GM11168 (cell line): ENCODE results near the gene ZNF653.
"Not testable (repeated sequence)": the region's sequence is repeated elsewhere in the genome, so short reads cannot be mapped to it uniquely, and the experiment has no call there.

Experiments used
- in situ Hi-C: fragments of 300-500 bp; cut with MboI; formaldehyde crosslinking; loops from one replicate; pipeline ENCODE4 v1.12.0; 2022; ENCODE audit warnings: low sequenced_read_pairs; ENCODE audit not compliant: unreplicated experiment

The ZNF653 gene

DNA sequence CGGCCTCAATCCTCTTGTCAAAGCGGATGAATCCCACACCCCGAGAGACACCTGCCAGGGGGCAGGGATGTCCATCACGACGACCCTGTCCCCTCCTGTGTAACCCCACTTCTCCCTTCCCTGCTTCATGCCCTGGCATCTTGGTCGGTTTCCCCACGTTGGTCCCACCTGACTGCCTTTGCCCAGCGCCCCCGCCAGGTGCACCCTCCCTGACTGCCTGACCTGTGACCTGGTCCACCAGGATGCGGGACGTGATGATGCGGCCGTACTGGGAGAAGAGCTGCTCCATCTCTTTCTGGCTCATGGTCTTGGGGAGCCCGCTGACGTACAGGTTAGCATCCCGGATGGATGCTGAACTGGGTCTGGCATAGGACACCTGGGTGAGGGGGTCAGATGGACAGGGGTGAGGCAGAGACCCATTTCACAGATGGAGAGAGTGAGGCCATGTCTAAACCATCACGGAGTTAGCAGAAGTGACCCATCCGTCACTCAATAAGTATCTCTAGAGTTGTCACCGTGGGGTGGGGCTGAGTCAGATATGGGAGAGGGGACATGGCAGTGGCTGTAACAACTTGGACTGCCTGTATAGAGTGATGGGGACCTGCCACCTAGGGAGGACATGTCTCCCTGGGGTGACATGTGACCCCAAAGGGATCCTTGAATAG is 47.3 kb downstream of the ZNF653 start:
- in situ Hi-C loops = no loop called here

DNA sequence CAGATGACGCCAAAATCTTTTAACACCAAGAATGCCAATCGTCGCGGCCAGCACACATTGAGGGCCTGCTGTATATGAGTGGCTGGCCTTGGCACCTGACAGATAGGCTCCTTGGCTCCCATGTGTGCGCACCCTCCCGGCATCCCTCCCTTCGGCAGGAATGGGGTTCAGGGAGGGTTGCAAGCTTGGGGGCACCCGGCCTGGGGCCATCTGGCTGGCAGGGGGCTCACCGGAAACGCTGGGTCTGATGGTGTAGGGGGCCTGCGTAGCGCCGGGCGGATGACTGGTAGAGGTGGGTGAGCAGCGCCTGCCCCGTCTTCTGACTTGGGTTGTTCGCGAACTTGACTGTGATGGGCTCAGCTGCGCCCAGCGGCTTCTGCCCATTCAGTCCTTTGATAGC is 47.8 kb downstream of the ZNF653 start:
- in situ Hi-C loops = no loop called here

DNA sequence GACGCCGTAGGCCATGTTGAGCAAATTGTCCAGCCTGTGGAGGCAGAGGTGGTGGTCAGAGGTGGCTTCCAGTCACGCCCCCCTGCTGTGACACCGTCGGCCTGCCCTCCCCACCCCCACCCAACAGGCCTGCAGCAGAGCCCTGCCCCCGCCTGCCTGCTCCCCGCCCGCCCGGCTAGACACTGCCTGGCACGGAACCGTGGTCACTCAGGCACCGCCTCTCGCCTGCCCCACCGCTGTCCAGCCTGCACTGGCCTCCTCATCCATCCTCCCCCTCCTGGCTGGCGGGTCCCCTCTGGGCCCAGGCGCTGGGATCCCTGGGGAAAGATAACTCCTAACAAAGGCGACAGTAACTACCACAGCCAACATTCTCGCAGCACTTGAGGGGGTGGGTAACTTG is 48.5 kb downstream of the ZNF653 start:
- in situ Hi-C loops = no loop called here

DNA sequence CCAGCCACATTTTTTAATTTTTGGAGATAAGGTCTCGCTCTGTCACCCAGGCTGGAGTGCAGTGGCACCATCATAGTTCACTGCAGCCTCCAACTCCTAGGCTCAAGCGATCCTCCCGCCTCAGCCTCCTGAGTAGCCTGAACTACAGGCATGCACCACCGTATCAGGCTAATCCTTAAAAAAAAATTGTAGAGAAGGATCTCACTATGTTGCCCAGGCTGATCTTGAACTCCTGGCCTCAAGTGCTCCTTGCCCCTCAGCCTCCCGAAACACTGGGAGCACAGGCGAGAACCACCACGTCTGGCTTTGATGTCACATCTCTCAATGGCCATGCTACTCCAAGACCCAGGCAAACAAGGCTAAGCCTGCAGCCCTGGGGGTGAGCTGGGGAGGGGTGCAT is 49.0 kb downstream of the ZNF653 start:
- in situ Hi-C loops = no loop called here

DNA sequence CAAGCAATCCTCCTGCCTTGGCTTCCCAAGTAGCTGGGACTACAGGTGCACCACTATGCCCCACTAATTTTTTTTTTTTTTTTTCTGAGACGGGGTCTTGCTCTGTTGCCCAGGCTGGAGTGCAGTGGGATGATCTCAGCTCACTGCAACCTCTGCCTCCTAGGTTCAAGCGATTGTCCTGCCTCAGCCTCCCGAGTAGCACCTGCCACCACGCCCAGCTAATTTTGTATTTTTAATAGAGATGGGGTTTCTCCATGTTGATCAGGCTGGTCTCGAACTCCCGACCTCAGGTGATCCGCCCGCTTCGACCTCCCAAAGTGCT is 50.4 kb downstream of the ZNF653 start:
- in situ Hi-C loops = not testable (repeated sequence)

DNA sequence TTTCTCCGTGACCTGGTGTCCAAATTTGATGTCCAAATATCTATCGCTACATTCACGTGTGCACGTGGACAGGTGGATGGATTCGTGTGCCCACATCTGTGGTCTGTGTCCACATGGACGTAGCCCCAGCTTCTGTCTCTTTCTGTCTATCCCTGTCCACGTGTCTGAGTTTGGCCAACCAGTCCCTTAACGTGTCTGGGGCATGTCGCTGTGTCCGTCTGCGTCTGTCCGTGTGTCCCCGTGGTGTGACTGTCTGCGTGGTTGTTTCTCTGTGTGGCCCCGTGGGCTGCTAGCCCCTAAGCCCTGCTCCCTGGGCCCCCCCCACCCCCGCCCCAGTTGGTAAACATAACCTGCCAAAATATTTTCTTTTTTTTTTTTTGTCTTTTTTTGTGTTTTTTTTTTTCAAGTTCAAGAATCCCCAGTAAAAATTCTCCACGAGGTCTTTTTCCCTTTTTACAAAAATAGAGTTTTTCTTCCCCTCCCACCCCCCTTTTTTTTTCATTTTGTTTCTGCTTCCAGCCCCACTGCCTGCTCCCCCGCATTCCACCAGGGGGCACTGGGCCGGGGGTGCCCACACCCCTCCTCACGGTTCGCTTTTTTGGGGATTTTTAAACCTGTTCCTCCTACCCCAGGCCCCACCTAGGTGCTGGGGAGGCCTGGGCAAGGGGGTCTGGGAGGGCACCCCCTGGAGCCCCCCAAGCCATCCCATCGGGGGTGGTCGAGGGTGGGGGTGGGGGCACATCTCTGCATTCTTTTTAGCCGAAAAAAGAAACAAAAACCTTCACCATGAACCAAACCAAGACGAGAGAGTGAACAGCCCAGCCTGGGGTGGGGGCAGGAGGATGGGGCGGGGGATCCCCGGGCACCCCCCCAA is 51.9 kb downstream of the ZNF653 start:
- in situ Hi-C loops = no loop called here

DNA sequence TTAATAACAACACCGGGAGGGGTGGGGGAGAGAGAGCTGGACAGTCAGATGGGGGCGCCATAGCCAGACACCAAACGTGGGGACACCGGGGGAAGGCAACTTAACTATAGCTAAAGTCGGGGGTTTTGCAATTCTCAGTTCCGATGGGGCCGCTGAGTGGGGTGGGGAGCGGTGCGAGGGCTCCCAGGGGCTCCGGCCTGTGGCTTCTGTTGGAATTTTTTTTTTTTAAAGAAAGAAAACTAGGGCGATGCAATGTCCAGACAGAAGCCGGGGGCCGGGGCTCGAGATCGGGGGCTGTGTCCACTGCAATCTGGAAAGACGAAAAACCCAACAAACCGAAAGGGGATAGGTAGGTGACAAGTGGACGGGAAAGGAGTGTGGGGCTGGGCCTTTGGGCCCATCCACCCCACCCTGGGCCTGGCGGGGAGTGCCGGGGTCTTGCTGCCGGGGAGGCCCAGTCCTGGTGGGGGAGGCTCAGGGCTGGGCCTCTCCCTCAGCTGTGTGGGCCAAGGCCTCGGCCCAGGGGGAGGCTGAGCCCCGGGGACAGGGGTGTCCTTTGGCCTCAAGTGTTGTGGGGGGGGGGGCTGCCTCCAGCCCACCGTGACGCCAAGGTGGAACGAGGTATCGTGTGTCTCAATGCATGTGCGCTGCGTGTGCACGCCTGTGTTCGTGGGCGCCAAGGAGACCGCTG is 52.9 kb downstream of the ZNF653 start:
- in situ Hi-C loops = no loop called here

DNA sequence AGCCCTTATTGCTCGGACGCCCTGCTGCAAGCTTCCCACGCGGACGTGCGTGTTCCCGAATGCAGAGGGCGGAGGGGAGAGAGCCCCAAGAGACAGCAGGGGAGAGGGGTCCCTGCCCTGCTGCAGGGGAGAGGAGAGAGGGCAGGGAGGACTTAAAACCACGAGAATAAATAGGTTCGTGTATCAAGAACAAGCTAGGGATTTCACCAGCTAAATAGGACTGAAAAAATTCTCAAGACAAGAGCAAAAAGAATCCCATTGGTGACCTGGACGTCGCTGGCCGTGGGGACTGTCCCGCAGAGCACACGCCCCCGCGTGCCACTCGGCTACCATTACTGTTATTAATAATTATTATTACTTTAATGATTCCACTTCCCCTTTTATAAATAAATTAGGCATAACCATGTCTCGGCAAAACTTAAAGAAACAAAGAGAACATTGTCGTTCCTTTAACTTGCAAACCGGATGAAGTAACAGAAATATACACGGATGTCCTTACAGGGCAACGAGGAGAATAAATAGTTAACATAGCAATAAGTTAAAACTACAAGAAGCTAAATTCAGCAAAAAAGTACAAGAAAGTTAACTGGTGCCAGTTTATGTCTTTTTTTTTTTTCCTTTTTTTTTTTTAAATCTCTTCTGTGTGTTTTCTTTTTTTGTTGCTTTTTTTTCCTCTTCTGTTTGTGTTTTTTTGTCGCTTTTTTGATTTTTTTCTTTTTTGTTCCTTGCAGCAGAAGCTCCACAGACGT is 53.6 kb downstream of the ZNF653 start:
- in situ Hi-C loops = no loop called here

DNA sequence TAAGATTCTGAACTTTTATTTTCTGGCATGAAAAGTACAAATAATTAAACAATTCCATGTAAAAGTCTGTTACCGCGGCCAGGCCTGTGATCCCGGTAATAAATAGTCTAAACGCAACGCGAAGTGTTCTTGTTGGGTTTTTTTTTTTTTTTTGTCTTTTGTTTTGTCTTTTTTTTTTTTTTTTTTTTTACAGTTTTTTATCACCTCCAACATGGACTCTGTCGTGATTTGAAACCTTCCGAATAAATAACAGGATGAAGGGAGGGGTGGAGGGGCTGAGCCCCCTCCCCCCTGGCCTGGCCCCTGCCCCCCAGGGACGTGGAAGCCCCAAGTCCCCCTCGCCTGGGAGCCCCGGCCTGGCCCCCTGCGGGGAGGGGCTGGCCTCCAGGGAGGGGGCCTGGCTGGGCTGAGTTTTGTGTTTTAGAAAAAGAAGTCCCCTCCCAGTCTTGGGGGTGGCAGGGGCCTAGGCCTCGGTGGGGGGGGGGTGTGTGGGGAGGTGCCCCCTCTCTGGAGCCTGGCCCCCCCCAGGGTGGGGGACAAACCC is 54.2 kb downstream of the ZNF653 start:
- in situ Hi-C loops = no loop called here

DNA sequence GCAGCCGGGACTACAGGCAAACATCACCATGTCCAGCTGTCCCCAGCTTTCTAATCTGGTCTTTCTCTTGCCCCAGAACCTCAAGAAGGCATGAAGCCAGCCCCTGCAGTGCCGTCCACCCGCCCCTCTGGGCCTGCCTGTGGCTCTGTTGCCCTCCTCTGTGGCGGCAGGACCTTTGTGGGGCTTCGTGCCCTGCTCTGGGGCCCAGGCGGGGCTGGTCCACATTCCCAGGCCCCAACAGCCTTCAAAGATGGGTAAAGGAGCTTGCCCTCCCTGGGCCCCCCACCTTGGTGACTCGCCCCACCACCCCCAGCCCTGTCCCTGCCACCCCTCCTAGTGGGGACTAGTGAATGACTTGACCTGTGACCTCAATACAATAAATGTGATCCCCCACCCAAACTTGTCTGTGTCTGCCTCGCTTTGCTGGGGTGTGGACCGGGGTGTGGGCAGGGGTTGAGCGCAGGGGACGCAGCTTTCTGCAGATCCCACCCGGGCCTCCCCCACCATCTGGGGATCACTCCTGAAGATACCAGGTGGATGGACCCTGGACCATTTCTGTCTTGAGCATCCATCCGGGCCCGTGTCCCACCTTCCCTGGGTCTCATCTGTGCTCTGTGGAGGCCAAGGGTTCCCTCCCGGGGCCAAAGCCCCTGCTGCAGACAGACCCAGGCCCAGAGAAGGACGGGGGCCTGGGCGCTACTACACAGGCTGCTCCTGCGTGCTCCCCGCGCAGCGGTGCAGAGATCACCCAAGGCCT is 54.9 kb downstream of the ZNF653 start:
- in situ Hi-C loops = no loop called here

DNA sequence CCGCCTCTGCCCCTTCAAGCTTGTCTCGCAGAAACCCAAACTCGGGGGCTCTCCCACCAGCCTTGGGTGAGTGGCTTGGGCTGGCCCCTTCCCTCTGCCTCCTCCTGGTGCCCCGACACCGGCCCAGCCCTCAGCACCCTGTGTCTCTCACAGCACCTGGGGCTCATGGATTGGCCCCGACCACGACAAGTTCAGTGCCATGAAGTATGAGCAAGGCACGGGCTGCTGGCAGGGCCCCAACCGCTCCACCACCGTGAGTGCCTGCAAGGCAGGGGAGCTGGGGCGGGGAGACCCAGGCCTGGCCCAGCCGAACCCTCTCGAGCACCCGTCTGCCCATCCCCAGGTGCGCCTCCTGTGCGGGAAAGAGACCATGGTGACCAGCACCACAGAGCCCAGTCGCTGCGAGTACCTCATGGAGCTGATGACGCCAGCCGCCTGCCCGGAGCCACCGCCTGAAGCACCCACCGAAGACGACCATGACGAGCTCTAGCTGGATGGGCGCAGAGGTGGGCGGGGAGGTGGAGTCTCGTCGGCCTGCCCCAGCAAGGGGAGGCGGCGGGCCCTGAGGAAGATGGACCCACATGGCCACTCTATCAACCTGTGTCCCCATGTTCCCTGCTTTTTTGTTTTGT is 56.6 kb downstream of the ZNF653 start:
- in situ Hi-C loops = no loop called here

DNA sequence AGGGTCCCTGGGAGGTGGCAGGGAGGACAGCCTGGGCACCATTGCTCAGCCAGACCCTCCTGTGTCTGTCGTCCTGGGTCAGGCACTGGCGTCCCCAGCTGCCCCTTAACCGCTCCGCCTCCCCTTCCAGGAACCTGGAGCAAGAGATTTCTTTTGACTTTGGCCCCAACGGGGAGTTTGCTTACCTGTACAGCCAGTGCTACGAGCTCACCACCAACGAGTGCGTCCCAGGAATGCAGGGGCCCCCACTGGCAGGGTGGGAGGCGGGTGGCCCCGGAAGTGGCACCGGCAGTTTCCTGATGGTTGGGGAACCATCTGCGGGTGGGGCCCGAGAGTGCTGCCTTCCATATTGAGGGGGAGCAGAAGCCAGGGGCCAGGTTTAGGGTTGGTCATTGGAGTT is 57.2 kb downstream of the ZNF653 start:
- in situ Hi-C loops = no loop called here

DNA sequence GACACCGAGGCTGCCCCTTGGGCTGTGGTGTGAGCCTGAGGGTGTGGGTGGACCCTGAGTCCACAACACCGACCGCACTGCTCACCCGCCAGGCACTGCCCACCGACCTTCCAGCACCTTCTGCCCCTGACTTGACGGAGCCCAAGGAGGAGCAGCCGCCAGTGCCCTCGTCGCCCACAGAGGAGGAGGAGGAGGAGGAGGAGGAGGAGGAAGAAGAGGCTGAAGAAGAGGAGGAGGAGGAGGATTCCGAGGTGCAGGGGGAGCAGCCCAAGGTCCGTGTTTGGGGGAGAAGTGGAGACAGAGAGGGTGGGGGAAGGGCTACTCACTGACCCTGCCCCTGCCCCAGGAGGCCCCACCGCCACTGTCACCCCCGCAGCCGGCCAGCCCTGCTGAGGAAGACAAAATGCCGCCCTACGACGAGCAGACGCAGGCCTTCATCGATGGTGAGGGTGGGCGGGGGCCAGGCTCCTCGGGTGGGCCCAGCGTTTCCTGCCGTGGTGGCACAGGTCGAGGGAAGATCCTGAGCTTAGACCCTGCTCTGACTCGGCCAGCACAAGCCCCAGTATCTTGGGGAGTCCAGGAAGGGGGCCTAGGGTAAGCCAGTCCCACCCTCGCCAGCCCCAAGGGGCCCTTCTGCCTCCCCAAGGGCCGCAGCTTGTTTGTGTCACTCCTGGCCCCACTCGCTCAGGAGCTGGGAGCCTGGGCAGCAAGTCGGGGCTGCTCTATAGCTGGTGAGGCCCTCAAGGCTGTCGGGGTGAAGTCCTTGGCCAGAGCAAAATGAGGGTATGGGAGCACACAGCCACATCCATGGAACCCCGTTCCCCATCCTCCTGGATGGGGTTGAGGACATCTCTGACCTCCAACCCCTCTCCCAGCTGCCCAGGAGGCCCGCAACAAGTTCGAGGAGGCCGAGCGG is 58.0 kb downstream of the ZNF653 start:
- in situ Hi-C loops = no loop called here

DNA sequence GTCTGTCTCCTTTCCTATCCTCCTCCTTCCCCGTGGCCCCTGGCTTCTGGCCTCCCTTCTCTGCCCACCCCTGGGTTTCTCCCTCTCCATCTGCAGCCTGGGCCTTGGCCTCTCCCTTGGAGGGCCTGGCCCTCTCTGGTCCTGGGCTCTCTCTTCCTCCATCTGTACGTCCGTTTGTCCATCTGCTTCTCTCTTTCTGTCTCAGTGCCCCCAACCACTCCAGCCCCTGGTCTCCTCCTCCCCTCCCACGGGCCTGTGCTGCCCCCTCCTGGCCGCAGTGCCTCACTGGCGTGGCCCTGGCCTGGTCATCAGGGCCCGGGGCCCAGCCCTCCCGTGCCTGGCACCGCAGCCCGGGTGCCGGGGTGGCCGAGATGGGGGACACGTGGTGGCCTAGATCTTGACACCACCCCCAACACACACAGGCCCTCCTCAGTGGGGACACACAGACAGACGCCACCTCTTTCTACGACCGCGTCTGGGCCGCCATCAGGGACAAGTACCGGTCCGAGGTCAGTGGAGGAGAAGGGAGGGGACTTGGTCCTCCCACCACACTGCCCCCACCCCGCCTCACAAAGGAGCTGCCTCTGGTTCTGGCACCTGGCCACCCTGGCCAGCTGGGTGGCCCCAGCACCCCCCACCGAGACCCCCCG is 58.9 kb downstream of the ZNF653 start:
- in situ Hi-C loops = no loop called here

DNA sequence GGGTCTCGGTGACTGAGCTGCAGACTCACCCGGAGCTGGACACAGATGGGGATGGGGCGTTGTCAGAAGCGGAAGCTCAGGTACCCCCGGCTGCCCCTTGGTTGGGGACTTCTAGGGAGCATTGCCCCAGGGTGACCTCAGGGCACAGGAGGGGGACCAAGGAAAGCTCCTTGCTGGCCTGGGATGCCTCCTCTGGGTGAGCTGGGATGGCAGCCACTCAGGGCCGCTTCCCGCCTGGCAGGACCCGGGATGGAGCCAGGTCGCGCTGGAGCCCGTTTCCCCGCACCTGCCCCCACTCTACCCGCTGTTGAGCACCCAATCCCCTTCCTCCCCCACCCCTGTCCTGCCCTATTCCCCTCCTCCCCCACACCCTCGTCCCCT is 59.4 kb downstream of the ZNF653 start:
- in situ Hi-C loops = no loop called here

DNA sequence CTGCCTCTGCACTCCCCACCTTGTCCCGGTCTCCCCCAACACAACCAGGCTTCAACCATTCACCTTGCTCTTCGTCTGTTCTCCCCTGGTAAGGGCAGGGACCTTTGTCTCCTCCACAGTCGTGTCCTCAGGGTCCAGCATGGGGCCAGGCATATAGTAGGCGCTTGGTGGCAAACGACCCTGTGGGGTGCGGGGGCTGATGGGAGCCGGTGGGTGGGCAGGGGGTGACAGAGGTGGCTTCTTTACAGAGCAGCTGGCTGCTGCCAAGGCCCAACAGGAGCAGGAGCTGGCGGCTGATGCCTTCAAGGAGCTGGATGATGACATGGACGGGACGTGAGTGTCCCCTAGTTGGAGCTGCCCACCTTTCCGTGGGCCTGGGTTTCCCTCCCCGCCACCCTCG is 60.5 kb downstream of the ZNF653 start:
- in situ Hi-C loops = no loop called here

DNA sequence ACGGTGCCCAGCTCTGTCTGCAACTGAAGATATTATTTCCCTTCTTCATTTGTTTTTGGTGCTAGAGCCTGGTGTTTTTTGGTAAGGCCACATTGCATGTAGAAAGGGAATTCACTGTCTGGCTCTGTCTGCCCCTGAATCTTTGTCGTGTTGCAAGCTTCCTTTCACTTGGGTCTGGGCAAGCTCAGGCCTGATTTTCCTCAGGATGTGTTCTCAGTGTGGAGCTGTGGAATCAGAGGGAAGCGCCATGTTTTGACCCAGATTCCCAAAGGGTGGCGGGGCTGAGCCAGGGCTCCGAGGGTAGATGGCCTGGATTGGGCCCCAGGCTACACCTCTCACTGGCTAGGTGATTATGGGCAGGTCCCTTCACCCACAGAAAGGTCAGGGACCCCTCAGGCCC is 61.6 kb downstream of the ZNF653 start:
- in situ Hi-C loops = no loop called here

DNA sequence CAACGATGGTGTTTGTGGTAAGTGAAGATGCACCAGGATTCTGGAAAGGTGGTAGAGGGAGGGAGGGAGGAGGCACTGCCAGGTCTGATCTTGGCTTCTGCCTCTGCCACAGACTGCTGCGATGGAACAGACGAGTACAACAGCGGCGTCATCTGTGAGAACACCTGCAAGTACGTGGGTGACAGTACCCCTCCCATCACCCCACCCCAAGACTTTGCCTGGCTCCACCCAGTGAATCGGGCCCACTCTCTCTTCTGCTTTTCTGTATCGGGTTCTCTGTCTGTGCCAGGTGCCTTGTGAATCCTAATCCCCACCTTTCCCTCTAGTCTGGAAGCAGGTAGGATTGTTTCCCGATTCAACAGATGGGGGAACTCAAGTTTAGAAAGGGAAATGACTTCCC is 67.7 kb downstream of the ZNF653 start:
- in situ Hi-C loops = no loop called here
